Effector memory CD4-positive, alpha-beta T cell (primary cell): ENCODE measurements around the gene AK2.
"Not testable (repeated sequence)": the region's sequence is repeated elsewhere in the genome, so short reads cannot be mapped to it uniquely, and the experiment has no call there.

Experiments used
- DNase-seq, 3 donors: peaks; one replicate each; pipeline ENCODE4 v3.0.0-alpha.2; 2020
- H3K27ac ChIP-seq: 2 replicates; pipeline ENCODE4 v1.7.0; 2013; ENCODE audit warnings: mild to moderate bottlenecking, low read length, moderate library complexity; ENCODE audit not compliant: insufficient read depth, poor library complexity, severe bottlenecking
- H3K27me3 ChIP-seq: replicated peaks from 2 replicates; pipeline ENCODE4 v1.7.0; 2013; ENCODE audit warnings: mild to moderate bottlenecking, low read length; ENCODE audit not compliant: insufficient read depth, control insufficient read depth, poor library complexity, severe bottlenecking
- H3K36me3 ChIP-seq: 2 replicates; pipeline ENCODE4 v1.7.0; 2013; ENCODE audit warnings: mild to moderate bottlenecking, low read length, moderate library complexity; ENCODE audit not compliant: control insufficient read depth, insufficient read depth
- H3K4me1 ChIP-seq: 2 replicates; pipeline ENCODE4 v1.7.0; 2013; ENCODE audit warnings: low read length, mild to moderate bottlenecking; ENCODE audit not compliant: control insufficient read depth, insufficient read depth, poor library complexity, severe bottlenecking
- H3K4me3 ChIP-seq: 2 replicates; pipeline ENCODE4 v1.7.0; 2013; ENCODE audit warnings: low read length, low read depth, mild to moderate bottlenecking; ENCODE audit not compliant: insufficient read depth, poor library complexity, severe bottlenecking
- H3K9me3 ChIP-seq: 2 replicates; pipeline ENCODE4 v1.7.0; 2013; ENCODE audit warnings: mild to moderate bottlenecking, low read length, moderate library complexity; ENCODE audit not compliant: control insufficient read depth

AK2 gene

DNA sequence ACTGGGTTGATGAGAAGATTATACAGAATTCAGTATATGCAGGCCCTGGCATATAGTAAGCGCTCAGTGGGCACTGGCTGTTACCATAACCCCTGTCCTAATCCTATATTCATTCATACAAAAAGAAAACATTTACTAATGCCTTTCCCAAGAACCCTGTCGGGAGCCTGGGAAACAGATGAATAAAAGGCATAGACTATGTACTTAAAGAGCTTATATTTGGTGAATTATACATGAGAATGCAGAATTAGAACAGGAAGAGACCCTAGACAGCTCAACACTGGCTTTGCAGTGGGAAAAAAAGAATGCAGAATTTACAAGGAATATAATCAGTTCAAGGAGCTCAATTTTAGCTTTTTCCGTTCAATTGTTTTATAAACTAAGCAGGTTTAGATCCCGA lies 10.9 kb downstream of the AK2 start:
- no peaks in the 10 kb centered on the region for H3K27me3 ChIP-seq
- peaks cover 20% of the 10 kb centered on the region for H3K36me3 ChIP-seq
- peaks cover 2% of the 10 kb centered on the region for H3K4me1 ChIP-seq
- no peak overlapping the region for H3K27ac ChIP-seq
- DNase-seq, result no peak
- H3K4me3 ChIP-seq, result no peak overlapping the region
- H3K9me3 ChIP-seq, result no peaks in the 10 kb centered on the region

DNA sequence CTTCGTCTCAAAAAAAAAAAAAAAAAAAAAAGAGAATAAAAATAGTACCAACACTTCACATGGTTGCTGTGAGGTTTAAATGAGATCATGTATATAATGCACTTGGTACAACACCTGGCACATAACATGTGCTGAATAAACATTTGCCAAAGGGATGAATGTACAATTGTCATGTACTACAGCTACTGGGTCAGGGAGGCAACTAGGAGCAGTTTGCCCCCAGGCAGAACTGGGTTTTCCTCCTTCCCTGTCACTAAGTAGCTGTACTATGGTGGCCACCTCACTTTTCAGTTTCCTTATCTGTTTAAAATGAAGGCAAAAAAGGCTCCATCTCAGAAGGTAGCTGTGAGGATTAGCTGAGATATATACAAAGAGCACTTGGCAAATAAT lies 11.5 kb downstream of the AK2 start:
- Histone ChIP-seq H3K4me3 (no peak overlapping the region), H3K9me3 (no peaks in the 10 kb centered on the region), H3K36me3 (peaks cover 25% of the 10 kb centered on the region), H3K27me3 (no peaks in the 10 kb centered on the region), H3K4me1 (peaks cover 2% of the 10 kb centered on the region), H3K27ac (no peak overlapping the region)
- no peak for DNase-seq

DNA sequence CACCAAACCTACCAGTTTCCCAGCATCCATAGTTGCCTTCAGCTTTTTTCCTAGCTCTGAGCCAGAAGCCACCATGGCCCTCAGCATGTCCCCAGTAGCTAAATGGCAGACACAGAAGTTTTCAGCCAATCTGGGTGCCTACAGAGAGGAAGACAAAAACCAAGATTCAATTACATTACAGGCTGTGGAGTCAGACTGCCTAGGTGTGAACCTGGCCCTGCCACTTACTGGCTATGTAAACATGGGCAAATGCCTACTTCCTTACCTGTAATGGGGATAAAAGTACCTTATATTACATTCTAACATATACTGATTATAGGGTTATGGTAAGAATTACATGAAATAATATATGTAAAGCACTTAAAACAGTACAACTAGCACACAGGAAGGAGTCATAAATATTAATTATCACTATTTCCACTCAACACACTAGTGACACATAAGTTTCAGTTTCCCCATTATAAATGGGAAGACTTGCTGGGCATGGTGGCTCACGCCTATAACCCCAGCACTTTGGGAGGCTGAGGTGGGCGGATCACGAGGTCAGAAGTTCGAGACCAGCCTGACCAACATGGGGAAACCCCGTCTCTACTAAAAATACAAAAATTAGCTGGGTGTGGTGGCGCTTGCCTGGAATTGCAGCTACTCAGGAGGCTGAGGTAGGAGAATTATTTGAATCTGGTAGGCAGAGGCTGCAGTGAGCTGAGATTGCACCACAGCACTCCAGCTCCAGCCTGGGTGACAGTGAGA lies 12.1 kb downstream of the AK2 start:
- not testable (repeated sequence) for H3K4me3 ChIP-seq, H3K27ac ChIP-seq, H3K9me3 ChIP-seq, DNase-seq, H3K4me1 ChIP-seq, H3K27me3 ChIP-seq
- peaks cover 31% of the 10 kb centered on the region for H3K36me3 ChIP-seq

DNA sequence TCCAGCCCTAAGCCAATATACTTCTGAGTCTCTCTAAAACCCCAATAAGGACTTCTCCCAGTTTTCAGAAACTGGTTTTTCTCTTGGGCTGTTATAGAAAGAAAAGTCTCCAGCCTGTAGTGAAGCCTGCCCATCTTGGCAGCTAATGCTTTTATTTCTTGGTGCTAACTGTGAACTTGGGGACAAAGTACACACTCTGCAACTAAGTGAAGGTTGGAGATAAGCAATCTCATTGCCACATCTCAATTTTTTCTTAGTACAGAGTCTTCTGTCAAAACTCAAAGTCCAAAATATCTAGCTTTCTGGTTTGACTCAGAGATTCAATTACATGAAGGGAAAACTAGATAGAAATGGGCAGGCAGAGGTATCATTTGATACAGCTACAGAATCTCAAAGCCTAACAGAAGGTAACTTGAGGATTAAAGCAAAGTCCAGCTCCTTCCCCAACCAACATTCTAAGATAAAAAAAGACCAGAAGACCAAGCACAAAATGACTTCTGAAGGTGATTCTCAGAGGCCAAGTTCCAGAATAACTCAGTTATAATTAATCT lies 14.0 kb downstream of the AK2 start:
- no peak for DNase-seq
- H3K27ac ChIP-seq, result no peak overlapping the region

DNA sequence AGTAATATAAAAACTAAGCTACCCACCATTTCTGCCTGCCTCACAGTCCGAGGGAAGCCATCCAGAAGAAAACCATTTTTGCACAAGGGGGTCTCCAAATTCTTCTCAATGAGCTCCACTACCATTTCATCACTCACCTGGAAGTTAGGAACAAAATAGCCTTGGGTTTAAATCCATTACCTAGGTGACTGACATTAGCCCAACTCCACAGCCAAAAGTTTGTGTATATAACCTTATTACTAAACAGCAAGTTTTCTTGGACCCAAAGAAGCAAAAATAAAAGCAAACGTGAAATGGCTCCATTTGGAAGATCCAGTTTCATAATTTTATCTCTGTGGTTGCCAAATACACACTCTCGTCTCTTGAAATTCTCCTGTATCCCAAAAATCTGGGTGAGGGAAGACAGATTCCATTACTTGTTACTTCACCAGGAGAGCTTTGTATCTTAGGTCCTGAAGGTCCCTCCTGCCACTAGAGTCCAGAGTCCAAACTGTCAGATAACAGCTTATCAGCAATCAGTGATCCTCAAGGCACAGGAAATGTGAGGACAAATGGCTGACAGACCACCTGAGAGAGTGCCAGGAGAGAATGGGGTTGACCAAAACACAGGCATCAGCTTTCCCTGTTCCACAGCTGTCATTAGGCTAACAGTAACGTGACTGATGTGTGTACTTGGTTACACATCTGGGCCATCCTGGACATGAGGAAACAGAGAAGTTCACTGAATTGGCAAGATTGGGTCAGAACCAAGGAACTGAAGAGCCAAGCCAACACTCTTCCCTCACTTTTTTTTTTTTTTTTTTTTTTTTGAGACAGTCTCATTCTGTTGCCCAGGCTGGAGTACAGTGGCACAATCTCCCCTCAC lies 14.9 kb downstream of the AK2 start:
- Histone ChIP-seq H3K27ac (no peak overlapping the region), H3K27me3 (no peaks in the 10 kb centered on the region), H3K9me3 (no peaks in the 10 kb centered on the region), H3K4me3 (no peak overlapping the region), H3K4me1 (peaks cover 2% of the 10 kb centered on the region), H3K36me3 (peaks cover 57% of the 10 kb centered on the region)
- no peak for DNase-seq

More for the DNA sequence above, 14.0 kb downstream of the AK2 start:
- Histone ChIP-seq H3K36me3 (peaks cover 49% of the 10 kb centered on the region), H3K9me3 (no peaks in the 10 kb centered on the region), H3K27me3 (no peaks in the 10 kb centered on the region), H3K4me3 (no peak overlapping the region), H3K4me1 (peaks cover 2% of the 10 kb centered on the region)

DNA sequence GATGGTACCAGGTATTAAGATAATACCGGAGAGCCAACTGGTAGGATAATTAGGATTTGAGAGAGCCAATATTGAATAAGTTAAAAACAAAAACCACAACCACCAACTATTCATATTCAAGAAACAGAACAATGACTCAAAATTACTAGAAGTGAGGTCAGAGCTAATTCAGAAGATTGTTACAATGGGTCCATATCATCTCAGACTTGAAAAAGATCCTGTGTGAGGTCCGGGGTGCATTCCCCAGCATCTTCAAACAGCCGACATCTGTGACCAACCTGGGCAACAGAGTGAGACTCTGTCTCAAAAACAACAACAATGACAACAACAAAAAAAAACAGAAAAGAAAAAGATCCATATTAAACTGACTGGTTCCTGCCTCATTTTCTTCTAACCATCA lies 18.6 kb downstream of the AK2 start:
- Histone ChIP-seq H3K36me3 (peaks cover 65% of the 10 kb centered on the region), H3K27ac (no peak overlapping the region), H3K27me3 (no peaks in the 10 kb centered on the region), H3K4me1 (no peaks in the 10 kb centered on the region), H3K4me3 (no peak overlapping the region), H3K9me3 (no peaks in the 10 kb centered on the region)
- no peak for DNase-seq

DNA sequence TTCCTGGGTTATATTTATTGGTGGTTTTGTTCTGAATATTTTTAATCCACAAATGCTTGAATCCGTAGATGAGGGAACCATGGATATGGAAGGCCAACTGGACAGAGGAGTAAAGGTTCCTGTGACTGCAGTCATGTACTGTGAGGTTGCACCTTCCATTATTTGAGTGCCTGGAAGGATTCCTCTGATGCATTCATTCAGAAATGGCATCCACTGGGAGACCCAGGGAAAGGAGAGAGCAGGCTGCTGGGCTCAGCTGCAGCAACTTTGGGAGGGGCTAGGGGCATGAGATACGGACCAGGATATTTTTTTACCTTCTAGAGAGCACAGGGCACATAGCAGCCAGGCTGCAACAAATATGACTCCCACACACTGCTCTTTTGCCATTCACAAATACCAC lies 19.5 kb downstream of the AK2 start:
- H3K36me3 ChIP-seq, result peaks cover 72% of the 10 kb centered on the region
- no peak overlapping the region for H3K4me3 ChIP-seq
- H3K9me3 ChIP-seq, result no peaks in the 10 kb centered on the region
- no peak overlapping the region for H3K27ac ChIP-seq
- H3K27me3 ChIP-seq, result no peaks in the 10 kb centered on the region
- no peak for DNase-seq
- no peaks in the 10 kb centered on the region for H3K4me1 ChIP-seq

DNA sequence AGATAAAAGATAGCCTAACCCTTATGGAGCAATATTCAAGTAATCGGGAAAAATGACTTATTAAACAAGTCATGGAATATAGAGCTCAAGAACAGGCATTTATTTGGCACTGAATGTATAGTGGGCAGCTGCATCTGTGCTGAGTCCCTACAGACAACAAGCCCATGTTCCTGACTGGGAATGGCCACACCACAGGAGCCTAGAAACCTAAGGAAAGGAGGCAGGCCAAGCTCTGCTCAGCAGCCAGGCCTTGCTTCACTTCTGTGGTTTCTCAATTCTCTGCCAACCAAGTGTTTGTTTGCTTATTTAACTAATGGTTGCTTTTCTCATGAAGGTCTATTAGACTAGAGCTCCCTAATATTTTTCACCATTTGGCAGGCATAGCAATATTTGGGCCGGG lies 21.5 kb downstream of the AK2 start:
- Histone ChIP-seq H3K4me1 (no peaks in the 10 kb centered on the region), H3K4me3 (no peak overlapping the region), H3K27me3 (no peaks in the 10 kb centered on the region), H3K27ac (no peak overlapping the region), H3K9me3 (no peaks in the 10 kb centered on the region), H3K36me3 (peaks cover 73% of the 10 kb centered on the region)
- no peak for DNase-seq

DNA sequence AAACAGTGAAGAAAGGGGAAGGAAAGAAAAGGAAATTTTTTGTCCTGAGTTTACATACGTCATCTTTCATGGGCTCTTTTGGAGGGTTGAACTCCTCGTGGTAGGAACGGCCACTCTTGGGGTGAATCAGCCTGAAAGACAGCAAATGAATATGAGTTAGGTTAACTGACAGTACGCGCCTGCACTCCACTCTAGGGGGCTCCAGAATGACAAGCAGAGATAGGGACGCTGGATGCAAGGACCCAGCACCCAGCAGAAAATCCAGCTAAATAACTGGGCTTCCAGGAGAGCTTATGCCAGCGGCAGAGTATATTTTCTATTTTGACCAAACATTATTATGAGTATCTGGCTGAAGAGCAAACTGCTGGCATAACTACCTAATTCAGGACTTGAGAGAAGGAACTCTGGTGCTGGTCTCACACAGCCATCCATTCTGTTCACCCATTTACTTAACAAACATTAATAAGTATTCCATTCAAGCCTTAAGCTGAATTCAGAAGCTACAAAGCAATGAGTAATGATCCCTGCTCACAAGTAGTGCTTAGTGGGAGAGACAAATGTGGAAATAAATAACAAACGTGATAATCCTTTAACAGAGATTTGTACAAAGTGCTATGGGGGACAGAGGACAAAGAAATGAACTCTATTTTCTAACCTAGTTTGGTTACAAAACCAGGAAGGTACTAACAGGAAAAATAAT lies 22.1 kb downstream of the AK2 start:
- Histone ChIP-seq H3K27ac (no peak overlapping the region), H3K36me3 (peaks cover 67% of the 10 kb centered on the region), H3K4me3 (no peak overlapping the region)

More for the DNA sequence above, 22.1 kb downstream of the AK2 start:
- no peaks in the 10 kb centered on the region for H3K27me3 ChIP-seq
- H3K4me1 ChIP-seq, result no peaks in the 10 kb centered on the region
- H3K9me3 ChIP-seq, result no peaks in the 10 kb centered on the region
- no peak for DNase-seq
